ENCODE data around the gene GRB10.

DNA sequence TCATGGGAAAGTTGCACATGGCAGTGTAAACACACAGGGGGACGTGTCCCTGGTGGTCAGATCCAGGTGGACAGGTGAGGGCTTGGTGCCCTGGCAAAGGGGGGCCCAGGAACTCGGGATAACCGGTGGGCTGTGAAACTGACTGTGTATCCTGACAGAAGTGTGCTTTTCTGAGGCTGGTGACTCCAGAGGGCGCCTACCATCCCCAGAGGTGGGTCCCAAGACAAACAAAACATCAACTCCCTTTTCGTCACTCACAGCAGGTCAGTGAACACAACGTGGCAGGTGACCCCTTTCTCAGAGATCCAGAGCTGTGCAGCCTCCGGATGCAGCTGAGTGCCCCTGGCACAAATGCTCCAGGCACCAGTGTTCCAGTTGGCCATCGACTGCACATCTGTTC is 161.5 kb downstream of the GRB10 start:
- TF ChIP-seq POLR2AphosphoS5 (IDR thresholded peaks at IDR 0.05) (no peak), EZH2 (IDR thresholded peaks at IDR 0.05; ENCODE audit: borderline replicate concordance, insufficient read depth, low read length, poor library complexity, severe bottlenecking) (no peak), EP300 (conservative IDR thresholded peaks at IDR 0.05; ENCODE audit: poor library complexity, severe bottlenecking) (no peak)
- TF ChIP-seq, protein P1, sequence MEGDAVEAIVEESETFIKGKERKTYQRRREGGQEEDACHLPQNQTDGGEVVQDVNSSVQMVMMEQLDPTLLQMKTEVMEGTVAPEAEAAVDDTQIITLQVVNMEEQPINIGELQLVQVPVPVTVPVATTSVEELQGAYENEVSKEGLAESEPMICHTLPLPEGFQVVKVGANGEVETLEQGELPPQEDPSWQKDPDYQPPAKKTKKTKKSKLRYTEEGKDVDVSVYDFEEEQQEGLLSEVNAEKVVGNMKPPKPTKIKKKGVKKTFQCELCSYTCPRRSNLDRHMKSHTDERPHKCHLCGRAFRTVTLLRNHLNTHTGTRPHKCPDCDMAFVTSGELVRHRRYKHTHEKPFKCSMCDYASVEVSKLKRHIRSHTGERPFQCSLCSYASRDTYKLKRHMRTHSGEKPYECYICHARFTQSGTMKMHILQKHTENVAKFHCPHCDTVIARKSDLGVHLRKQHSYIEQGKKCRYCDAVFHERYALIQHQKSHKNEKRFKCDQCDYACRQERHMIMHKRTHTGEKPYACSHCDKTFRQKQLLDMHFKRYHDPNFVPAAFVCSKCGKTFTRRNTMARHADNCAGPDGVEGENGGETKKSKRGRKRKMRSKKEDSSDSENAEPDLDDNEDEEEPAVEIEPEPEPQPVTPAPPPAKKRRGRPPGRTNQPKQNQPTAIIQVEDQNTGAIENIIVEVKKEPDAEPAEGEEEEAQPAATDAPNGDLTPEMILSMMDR (IDR thresholded peaks at IDR 0.05; ENCODE audit: poor library complexity, severe bottlenecking) = no peak
